K562 (cell line): ENCODE results near the gene PPIP5K2. TPM values are rescaled to one million over a fixed set of nuclear protein-coding genes. Genes with fewer than 3 reads are reported as not detected.

ENCODE experiments used
- ATAC-seq: fragments of 200-7000 bp; cut with Tn5 transposase; 3 replicates; pipeline ENCODE4 v1.9.1; 2020; ENCODE audit warnings: moderate library complexity
- BruUV-seq: library from RNA; stranded (reverse); fragments of 400-500 nt; replicated peaks from 2 replicates; lab custom pipeline; 2021; lab: Mats Ljungman, UMichigan
- CTCF ChIA-PET: fragments of 300-600 bp; formaldehyde crosslinking; extraction: SDS; loops from one replicate; lab custom pipeline; 2021; ENCODE audit warnings: low intra/inter-chr PET ratio; lab: Yijun Ruan, JAX
- POLR2A ChIA-PET: fragments of 300-600, 350-650 bp; sonication (Branson Sonifier 250); formaldehyde crosslinking; extraction: SDS; loops from one replicate; lab custom pipeline; 2021; ENCODE audit warnings: antibody characterized with exemption, inconsistent platforms; lab: Yijun Ruan, JAX
- DNase-seq, 4 experiments: peaks; one replicate each; pipeline versions ENCODE4 v3.0.0 to v3.0.0-alpha.2; 2011 to 2018; ENCODE audit warnings: low spot score in 3 of 4, mixed read lengths in 3 of 4; ENCODE audit errors: extremely low read depth in 1 of 4
- FAIRE-seq: peaks from 2 replicates; lab custom pipeline; 2011; peaks lifted over from hg19 to GRCh38; lab: Jason Lieb, UNC
- H2AFZ ChIP-seq: 2 replicates; pipeline ENCODE4 v1.6.0; 2011; ENCODE audit warnings: low read depth, low read length, control low read depth, inconsistent platforms
- H3K27ac ChIP-seq: fragments of 200-600 bp; 3 replicates; pipeline ENCODE4 v1.8.0; 2011; ENCODE audit warnings: low read depth, mild to moderate bottlenecking, control low read depth, inconsistent platforms, low read length, moderate library complexity, mixed read lengths; ENCODE audit errors: extremely low read depth
- H3K27me3 ChIP-seq, 2 experiments: fragments of 300-600 bp in 1 of 2; 2 replicates in 1 of 2; 3 replicates in 1 of 2; pipeline versions ENCODE4 v1.6.0 to v1.8.0; 2011; ENCODE audit warnings: inconsistent platforms in 2 of 2, low read length in 2 of 2, mild to moderate bottlenecking in 1 of 2, mixed read lengths in 1 of 2, moderate library complexity in 1 of 2; ENCODE audit not compliant: control insufficient read depth in 2 of 2, insufficient read depth in 2 of 2
- H3K36me3 ChIP-seq: fragments of 300-600 bp; 3 replicates; pipeline ENCODE4 v1.8.0; 2011; ENCODE audit warnings: mild to moderate bottlenecking, low read length, inconsistent platforms; ENCODE audit not compliant: control insufficient read depth, insufficient read depth
- H3K4me1 ChIP-seq, 2 experiments: fragments of 200-600 bp in 1 of 2; replicated peaks in 1 of 2; 2 replicates in 1 of 2; 3 replicates in 1 of 2; pipeline versions ENCODE4 v1.5.1 to v1.8.0; 2011; ENCODE audit warnings: inconsistent platforms in 2 of 2, low read length in 2 of 2, mild to moderate bottlenecking in 1 of 2, mixed read lengths in 1 of 2, moderate library complexity in 1 of 2; ENCODE audit not compliant: control insufficient read depth in 2 of 2, insufficient read depth in 2 of 2
- H3K4me2 ChIP-seq: 2 replicates; pipeline ENCODE4 v1.6.1; 2011; ENCODE audit warnings: low read length, control low read depth, inconsistent platforms, mixed read lengths; ENCODE audit not compliant: insufficient read depth
- H3K4me3 ChIP-seq: fragments of 200-600 bp; sonication (generic), shearing (Covaris generic); 2 replicates; pipeline ENCODE4 v1.5.1; 2016; ENCODE audit warnings: control low read depth, inconsistent platforms
- H3K79me2 ChIP-seq: fragments of 200-600 bp; 3 replicates; pipeline ENCODE4 v1.8.0; 2011; ENCODE audit warnings: low read length, inconsistent platforms; ENCODE audit not compliant: control insufficient read depth, insufficient read depth
- H3K9ac ChIP-seq, 2 experiments: 2 replicates each; pipeline versions ENCODE4 v1.6.0 to v1.6.1; 2011; ENCODE audit warnings: low read depth in 2 of 2, low read length in 2 of 2, control low read depth in 1 of 2, inconsistent platforms in 1 of 2, mild to moderate bottlenecking in 1 of 2, mixed read lengths in 1 of 2; ENCODE audit not compliant: insufficient read depth in 1 of 2
- H3K9me1 ChIP-seq: one replicate; pipeline ENCODE4 v1.6.0; 2011; ENCODE audit warnings: inconsistent platforms, mild to moderate bottlenecking, low read length, moderate library complexity; ENCODE audit not compliant: control insufficient read depth, insufficient read depth
- H3K9me3 ChIP-seq: replicated peaks from 2 replicates; pipeline ENCODE4 v1.5.1; 2011; ENCODE audit warnings: low read depth, low read length, inconsistent platforms; ENCODE audit not compliant: control insufficient read depth, insufficient read depth
- H4K20me1 ChIP-seq: replicated peaks from 2 replicates; pipeline ENCODE4 v1.6.1; 2011; ENCODE audit warnings: low read length, inconsistent platforms, mixed read lengths; ENCODE audit not compliant: control insufficient read depth, insufficient read depth
- CBFA2T2 ChIP-seq: fragments of 450-650 bp; conservative IDR thresholded peaks from 2 replicates; pipeline ENCODE4 v1.6.1; 2017; ENCODE audit warnings: mild to moderate bottlenecking
- GABPB2 ChIP-seq: fragments of 250-450 bp; sonication (Bioruptor Pico); conservative IDR thresholded peaks from 2 replicates; pipeline ENCODE4 v1.5.1; 2021; ENCODE audit warnings: mild to moderate bottlenecking
- POU5F1 ChIP-seq: fragments of 150-350 bp; IDR thresholded peaks from 2 replicates; pipeline ENCODE4 v1.6.1; 2014; ENCODE audit warnings: borderline replicate concordance, low read length, low read depth, mild to moderate bottlenecking; ENCODE audit not compliant: partially characterized antibody
- RAD51 ChIP-seq: fragments of 450-650 bp; IDR thresholded peaks from 2 replicates; pipeline ENCODE4 v1.7.1; 2016; ENCODE audit warnings: low read depth, mild to moderate bottlenecking, borderline replicate concordance
- SNIP1 ChIP-seq: fragments of 450-650 bp; IDR thresholded peaks from 2 replicates; pipeline ENCODE4 v1.7.1; 2017; ENCODE audit warnings: low read depth, mild to moderate bottlenecking
- WGBS: fragments of 100-300 bp; shearing (Covaris generic); methylation state at CpG from one replicate; pipeline ENCODE4 v1.1.6; 2016; ENCODE audit warnings: low coverage, mixed read lengths; ENCODE audit not compliant: insufficient coverage; ENCODE audit errors: missing lambda C conversion rate; 5-methylcytosine and 5-hydroxymethylcytosine counted together
- in situ Hi-C: fragments of 300-500 bp; cut with MboI; formaldehyde crosslinking; loops from 4 replicates; pipeline ENCODE4 v1.15.0; 2018; ENCODE audit warnings: inconsistent platforms, mixed read lengths
- intact Hi-C: fragments of 100-400 bp; cut with micrococcal nuclease; formaldehyde crosslinking; loops from 2 replicates; pipeline ENCODE4 v1.14.2; 2022
- polyA plus RNA-seq, 8 experiments: library from polyadenylated mRNA; depleted of rRNA in 4 of 8; stranded (reverse) in 5 of 8; unstranded in 3 of 8; fragments of >200 nt; fragmentation: Nextera tagmentation in 2 of 8; fragmentation: Illumina TruSeq in 1 of 8; extraction: Ambion mirVana in 2 of 8; extraction: Trizol in 1 of 8; gene quantifications; 2 replicates each; pipeline versions ENCODE4 v1.2.1 to v1.2.3, GENCODE V29; 2011 to 2014; ENCODE audit warnings: inconsistent platforms in 1 of 8, missing spikeins in 1 of 8
- total RNA-seq, 7 experiments: library from RNA; depleted of rRNA in 6 of 7; stranded (reverse); fragments of >200 nt in 6 of 7; fragmentation: Illumina TruSeq in 2 of 7; extraction: Trizol in 2 of 7; gene quantifications; 2 replicates each; pipeline versions ENCODE4 v1.2.1 to v1.2.3, GENCODE V29; 2011 to 2021; ENCODE audit warnings: low replicate concordance in 1 of 7
- TF ChIP-seq, protein P1 (sequence below): fragments of 250-450 bp; sonication (Bioruptor Pico); IDR thresholded peaks from 2 replicates; pipeline ENCODE4 v1.8.0; 2022; ENCODE audit warnings: moderate library complexity, mild to moderate bottlenecking, inconsistent platforms
- TF ChIP-seq, protein P2 (sequence below): fragments of 450-650 bp; formaldehyde crosslinking; IDR thresholded peaks from 2 replicates; pipeline ENCODE4 v1.4.0; 2020; ENCODE audit warnings: mild to moderate bottlenecking, mixed read lengths
- TF ChIP-seq, protein P3 (sequence below): sonication (generic); IDR thresholded peaks from 2 replicates; pipeline ENCODE4 v1.6.1; 2016

Gene PPIP5K2
- total and polyA plus RNA-seq, 9 of the 15 experiments (the other 6 are each of a cell fraction or from before 2014, with no cell fraction given) = 39.4 to 150 (median 99.1) TPM

DNA sequence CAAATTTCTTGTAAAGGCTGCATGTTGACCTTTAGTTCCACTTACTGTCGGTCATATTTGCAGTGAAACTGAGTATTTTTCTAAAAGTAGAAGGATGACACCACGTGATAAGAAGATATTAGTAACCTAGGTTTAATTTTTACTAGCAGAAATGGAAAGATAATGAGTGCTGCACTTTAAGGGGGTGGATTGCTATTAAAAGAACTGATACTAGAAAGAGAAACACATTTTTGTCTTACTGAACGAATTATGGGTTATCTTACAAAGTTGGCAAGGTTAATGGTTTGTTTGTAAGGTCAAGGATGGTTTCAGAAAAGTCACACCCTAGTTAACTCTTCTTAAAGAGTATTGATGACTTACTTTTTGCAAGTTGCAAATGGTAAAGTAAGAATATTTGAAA is 140.8 kb downstream of the PPIP5K2 start:
- CTCF ChIA-PET = no interaction called here
- H3K4me1 ChIP-seq = peaks cover 12 to 39% of the 10 kb centered on the region in 2 experiments; a peak in 4 of 5 replicates
- no peaks in the 10 kb centered on the region for H3K36me3 ChIP-seq
- no peak for ATAC-seq
- 2% methylated on average over 3 of the region's 3 CpGs for WGBS
- DNase-seq = no peak
- H4K20me1 ChIP-seq = no peaks in the 10 kb centered on the region
- no peak overlapping the region for H3K27ac ChIP-seq
- H3K4me3 ChIP-seq = no peak overlapping the region
- no peaks in the 10 kb centered on the region for H3K9me1 ChIP-seq
- H3K9me3 ChIP-seq = no peaks in the 10 kb centered on the region
- in situ Hi-C loops = no loop called here
- intact Hi-C loops = no loop called here
- peak overlapping the region in 1 of 2 experiments; percentile 10; a peak in 1 of 4 replicates for H3K9ac ChIP-seq
- H3K79me2 ChIP-seq = peaks cover 73% of the 10 kb centered on the region
- H3K4me2 ChIP-seq = peak overlapping the region; percentile 38
- no peak overlapping the region for H2AFZ ChIP-seq
- peak; percentile 44 for FAIRE-seq
- H3K27me3 ChIP-seq = no peaks in the 10 kb centered on the region
- POLR2A ChIA-PET = interaction anchor here (3.5 kb wide), 1 partner anchor 11 kb away, joined by 22 read pairs; no protein-coding TSS in a partner anchor
- no TSS peak for BruUV-seq
- no peak for TF ChIP-seq SNIP1
- TF ChIP-seq, protein P1, sequence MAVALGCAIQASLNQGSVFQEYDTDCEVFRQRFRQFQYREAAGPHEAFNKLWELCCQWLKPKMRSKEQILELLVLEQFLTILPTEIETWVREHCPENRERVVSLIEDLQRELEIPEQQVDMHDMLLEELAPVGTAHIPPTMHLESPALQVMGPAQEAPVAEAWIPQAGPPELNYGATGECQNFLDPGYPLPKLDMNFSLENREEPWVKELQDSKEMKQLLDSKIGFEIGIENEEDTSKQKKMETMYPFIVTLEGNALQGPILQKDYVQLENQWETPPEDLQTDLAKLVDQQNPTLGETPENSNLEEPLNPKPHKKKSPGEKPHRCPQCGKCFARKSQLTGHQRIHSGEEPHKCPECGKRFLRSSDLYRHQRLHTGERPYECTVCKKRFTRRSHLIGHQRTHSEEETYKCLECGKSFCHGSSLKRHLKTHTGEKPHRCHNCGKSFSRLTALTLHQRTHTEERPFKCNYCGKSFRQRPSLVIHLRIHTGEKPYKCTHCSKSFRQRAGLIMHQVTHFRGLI (CRISPR knock-in tag) = no peak
- TF ChIP-seq CBFA2T2 = peak; percentile 12; the same call in 1 of the 2 replicates
- no peak for TF ChIP-seq POU5F1
- TF ChIP-seq RAD51 = peak; percentile 44; the same call in 1 of the 2 replicates
- TF ChIP-seq, protein P2, sequence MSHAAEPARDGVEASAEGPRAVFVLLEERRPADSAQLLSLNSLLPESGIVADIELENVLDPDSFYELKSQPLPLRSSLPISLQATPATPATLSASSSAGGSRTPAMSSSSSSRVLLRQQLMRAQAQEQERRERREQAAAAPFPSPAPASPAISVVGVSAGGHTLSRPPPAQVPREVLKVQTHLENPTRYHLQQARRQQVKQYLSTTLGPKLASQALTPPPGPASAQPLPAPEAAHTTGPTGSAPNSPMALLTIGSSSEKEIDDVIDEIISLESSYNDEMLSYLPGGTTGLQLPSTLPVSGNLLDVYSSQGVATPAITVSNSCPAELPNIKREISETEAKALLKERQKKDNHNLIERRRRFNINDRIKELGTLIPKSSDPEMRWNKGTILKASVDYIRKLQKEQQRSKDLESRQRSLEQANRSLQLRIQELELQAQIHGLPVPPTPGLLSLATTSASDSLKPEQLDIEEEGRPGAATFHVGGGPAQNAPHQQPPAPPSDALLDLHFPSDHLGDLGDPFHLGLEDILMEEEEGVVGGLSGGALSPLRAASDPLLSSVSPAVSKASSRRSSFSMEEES (CRISPR knock-in tag) = peak; percentile 67
- TF ChIP-seq, protein P3, sequence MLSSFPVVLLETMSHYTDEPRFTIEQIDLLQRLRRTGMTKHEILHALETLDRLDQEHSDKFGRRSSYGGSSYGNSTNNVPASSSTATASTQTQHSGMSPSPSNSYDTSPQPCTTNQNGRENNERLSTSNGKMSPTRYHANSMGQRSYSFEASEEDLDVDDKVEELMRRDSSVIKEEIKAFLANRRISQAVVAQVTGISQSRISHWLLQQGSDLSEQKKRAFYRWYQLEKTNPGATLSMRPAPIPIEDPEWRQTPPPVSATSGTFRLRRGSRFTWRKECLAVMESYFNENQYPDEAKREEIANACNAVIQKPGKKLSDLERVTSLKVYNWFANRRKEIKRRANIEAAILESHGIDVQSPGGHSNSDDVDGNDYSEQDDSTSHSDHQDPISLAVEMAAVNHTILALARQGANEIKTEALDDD = peak; percentile 79
- TF ChIP-seq GABPB2 (CRISPR knock-in tag) = no peak

Other genes starting within 250 kb of the PPIP5K2 start
- gene GIN1, start 163 bp upstream of the PPIP5K2 start, total RNA-seq (2014; rRNA removed) = 2.4 and 2.6 TPM in 2 replicates
- 9.4 and 11.0 TPM in 2 replicates for gene GIN1, start 163 bp upstream of the PPIP5K2 start, total RNA-seq (2014; rRNA removed; fragmentation: Illumina TruSeq; extraction: Trizol)
- 6.7 and 6.8 TPM in 2 replicates for gene GIN1, start 163 bp upstream of the PPIP5K2 start, total RNA-seq (2015; rRNA removed; fragmentation: Illumina TruSeq; extraction: Trizol)
- gene GIN1, start 163 bp upstream of the PPIP5K2 start, total RNA-seq (2021) = 7.8 TPM in 2 replicates
- gene GIN1, start 163 bp upstream of the PPIP5K2 start, polyA plus RNA-seq (2011; rRNA removed) = 8.3 and 9.8 TPM in 2 replicates
- gene GIN1, start 163 bp upstream of the PPIP5K2 start, polyA plus RNA-seq (2014; fragmentation: Illumina TruSeq; extraction: Trizol) = 5.3 and 6.2 TPM in 2 replicates
- gene GIN1, start 163 bp upstream of the PPIP5K2 start, polyA plus RNA-seq (2014; fragmentation: Nextera tagmentation; extraction: Ambion mirVana) = 1 to 10 TPM; 9.2 TPM
- 6.2 and 8.8 TPM in 2 replicates for gene GIN1, start 163 bp upstream of the PPIP5K2 start, polyA plus RNA-seq (2014; rRNA removed)
- gene MACIR, start 138.5 kb downstream of the PPIP5K2 start, total RNA-seq (2014; rRNA removed) = 6.2 and 8.6 TPM in 2 replicates
- 10.3 and 10.6 TPM in 2 replicates for gene MACIR, start 138.5 kb downstream of the PPIP5K2 start, total RNA-seq (2014; rRNA removed; fragmentation: Illumina TruSeq; extraction: Trizol)
- 9.4 and 10.6 TPM in 2 replicates for gene MACIR, start 138.5 kb downstream of the PPIP5K2 start, total RNA-seq (2015; rRNA removed; fragmentation: Illumina TruSeq; extraction: Trizol)
- gene MACIR, start 138.5 kb downstream of the PPIP5K2 start, total RNA-seq (2021) = 9.4 and 10.5 TPM in 2 replicates
- gene MACIR, start 138.5 kb downstream of the PPIP5K2 start, polyA plus RNA-seq (2011; rRNA removed) = 9.5 and 9.9 TPM in 2 replicates
- 10.4 and 11.6 TPM in 2 replicates for gene MACIR, start 138.5 kb downstream of the PPIP5K2 start, polyA plus RNA-seq (2014; fragmentation: Illumina TruSeq; extraction: Trizol)
- gene MACIR, start 138.5 kb downstream of the PPIP5K2 start, polyA plus RNA-seq (2014; fragmentation: Nextera tagmentation; extraction: Ambion mirVana) = 1 to 10 TPM; 1.4 to 2.7 TPM
- 8.1 and 9.3 TPM in 2 replicates for gene MACIR, start 138.5 kb downstream of the PPIP5K2 start, polyA plus RNA-seq (2014; rRNA removed)